ACC112 (cell line): ENCODE data around the gene MKKS.

Source experiments
- H2AFZ ChIP-seq: fragments of 200-600 bp; sonication (generic); one replicate; pipeline ENCODE4 v1.6.0; 2017; ENCODE audit warnings: antibody characterized with exemption, low read length; ENCODE audit not compliant: unreplicated experiment
- H3K27ac ChIP-seq: fragments of 200-600 bp; sonication (generic); 2 replicates; pipeline ENCODE4 v1.5.1; 2014; ENCODE audit warnings: low read depth, mild to moderate bottlenecking, antibody characterized with exemption, low read length, moderate library complexity
- H3K27me3 ChIP-seq: fragments of 200-600 bp; sonication (generic); 2 replicates; pipeline ENCODE4 v1.6.1; 2014; ENCODE audit warnings: mild to moderate bottlenecking, antibody characterized with exemption, low read length, moderate library complexity, mixed read lengths; ENCODE audit not compliant: insufficient read depth
- H3K36me3 ChIP-seq: fragments of 200-600 bp; sonication (generic); 2 replicates; pipeline ENCODE4 v1.6.1; 2016; ENCODE audit warnings: mild to moderate bottlenecking, antibody characterized with exemption, low read length, moderate library complexity, mixed read lengths; ENCODE audit not compliant: insufficient read depth
- H3K4me1 ChIP-seq: fragments of 200-600 bp; sonication (generic); one replicate; pipeline ENCODE4 v1.6.1; 2016; ENCODE audit warnings: low read length, mixed read lengths; ENCODE audit not compliant: insufficient read depth, unreplicated experiment, control insufficient read depth
- H3K4me3 ChIP-seq: fragments of 200-600 bp; sonication (generic); 2 replicates; pipeline ENCODE4 v1.5.1; 2014; ENCODE audit warnings: mild to moderate bottlenecking, low read depth, low read length
- H3K79me2 ChIP-seq: fragments of 200-600 bp; sonication (generic); one replicate; pipeline ENCODE4 v1.6.0; 2016; ENCODE audit warnings: low read length; ENCODE audit not compliant: control insufficient read depth, unreplicated experiment, insufficient read depth

The MKKS gene

DNA sequence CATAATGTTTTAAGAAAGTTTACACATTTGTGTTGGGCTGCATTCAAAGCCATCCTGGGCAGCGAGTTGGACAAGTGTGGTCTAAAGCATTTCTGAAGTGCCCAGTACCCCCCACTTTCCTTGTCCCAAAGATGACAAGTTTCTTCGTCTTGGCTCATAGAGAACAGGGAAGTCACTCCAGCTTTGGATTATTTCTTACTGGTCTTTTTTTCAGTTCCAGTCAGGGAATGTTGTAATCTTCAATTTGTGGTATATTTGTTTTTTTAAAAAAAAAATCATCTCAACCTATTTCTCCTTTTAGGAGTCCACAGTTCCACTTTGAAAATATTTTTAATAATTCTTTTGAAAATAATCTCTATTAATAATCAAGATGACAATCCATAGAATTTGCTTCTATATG, 35.0 kb upstream of the MKKS start:
- Histone ChIP-seq H3K4me3 (no peak overlapping the region), H3K27ac (no peak overlapping the region), H3K27me3 (no peaks in the 10 kb centered on the region), H3K36me3 (no peaks in the 10 kb centered on the region), H2AFZ (no peak overlapping the region), H3K4me1 (peaks cover 32% of the 10 kb centered on the region), H3K79me2 (peaks cover 3% of the 10 kb centered on the region)

DNA sequence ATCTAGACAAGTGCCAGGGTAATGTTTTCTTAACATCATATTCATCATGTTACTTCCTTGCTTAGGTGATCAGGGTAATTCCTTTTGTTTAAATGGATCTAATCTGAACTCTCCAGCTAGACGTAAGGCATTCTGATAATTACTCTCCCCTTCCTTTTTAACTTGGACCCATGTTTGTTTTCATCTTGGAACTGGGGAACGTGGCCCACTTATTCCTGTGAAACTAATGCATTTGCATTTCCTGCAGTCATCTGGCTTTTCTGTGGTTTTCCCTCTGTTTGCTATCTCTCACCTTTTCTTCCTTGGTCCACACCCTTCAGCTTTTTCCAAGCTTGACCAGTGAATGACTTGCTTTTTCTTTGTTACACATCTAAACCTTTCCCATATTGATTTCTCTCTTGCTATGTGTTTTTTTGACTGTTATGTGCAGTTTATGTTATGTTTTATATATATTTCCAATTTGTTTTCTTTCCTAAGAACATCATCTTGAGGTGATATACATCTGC, 34.4 kb upstream of the MKKS start:
- H3K79me2 ChIP-seq: peaks cover 3% of the 10 kb centered on the region
- H2AFZ ChIP-seq: no peak overlapping the region
- no peak overlapping the region for H3K27ac ChIP-seq
- peaks cover 32% of the 10 kb centered on the region for H3K4me1 ChIP-seq
- no peaks in the 10 kb centered on the region for H3K27me3 ChIP-seq
- no peaks in the 10 kb centered on the region for H3K36me3 ChIP-seq
- H3K4me3 ChIP-seq: no peak overlapping the region

DNA sequence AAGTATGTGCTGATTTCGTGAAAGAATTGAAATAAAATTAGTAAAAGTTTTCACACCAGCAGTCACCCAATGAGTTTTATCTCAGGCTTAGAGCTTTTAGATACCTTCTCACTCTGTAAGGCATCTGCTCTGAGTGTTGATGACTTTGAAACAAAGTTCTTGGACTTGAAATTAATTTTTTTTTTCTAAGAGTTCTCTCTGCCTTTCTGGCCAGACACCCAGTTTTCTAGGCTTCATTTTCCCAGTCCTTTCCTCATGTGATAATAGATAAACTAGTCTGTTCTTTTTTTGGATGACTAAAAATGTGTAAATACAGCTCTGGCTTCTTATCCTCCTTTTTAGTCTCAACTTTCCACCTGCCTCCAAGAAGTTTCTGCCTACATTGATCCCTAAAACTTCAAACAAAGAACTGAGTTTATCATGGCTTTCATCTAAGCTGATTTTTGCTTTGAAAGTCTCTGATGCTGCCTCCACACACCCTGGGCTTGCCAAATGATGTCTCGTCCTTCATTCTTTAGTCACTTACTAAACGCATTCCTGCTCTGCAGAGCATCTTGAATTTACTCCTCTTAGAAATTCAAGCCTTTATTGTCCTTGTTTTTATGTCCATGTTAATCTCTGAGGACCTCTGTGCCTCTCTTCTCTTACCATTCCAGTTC, 33.8 kb upstream of the MKKS start:
- Histone ChIP-seq H3K4me1 (peaks cover 32% of the 10 kb centered on the region), H3K4me3 (no peak overlapping the region), H3K36me3 (0 out of 2 replicates have a peak, but pooled peaks cover 5% of the 10 kb centered on the region), H3K27me3 (no peaks in the 10 kb centered on the region), H2AFZ (no peak overlapping the region), H3K79me2 (peaks cover 4% of the 10 kb centered on the region), H3K27ac (no peak overlapping the region)

DNA sequence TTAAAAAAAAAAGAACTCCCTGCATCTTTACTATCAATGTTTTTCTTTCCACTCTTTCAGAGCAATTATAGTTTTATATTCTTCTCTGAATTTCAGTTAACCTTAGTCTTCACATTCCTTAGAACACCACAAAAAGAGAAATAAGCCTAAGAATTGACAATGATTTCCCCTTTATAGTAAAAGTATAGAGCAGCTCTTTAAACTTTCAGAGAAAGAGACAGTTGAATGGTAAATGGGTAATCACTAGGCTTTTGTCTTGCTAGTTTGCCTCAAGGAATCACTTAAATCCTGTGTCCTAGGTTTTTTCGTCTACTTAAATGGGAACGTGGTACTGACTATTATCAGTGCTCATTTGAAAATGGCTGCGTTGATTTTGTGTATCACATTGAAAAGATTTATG, 32.8 kb upstream of the MKKS start:
- Histone ChIP-seq H3K27ac (no peak overlapping the region), H3K36me3 (0 out of 2 replicates have a peak, but pooled peaks cover 8% of the 10 kb centered on the region), H3K79me2 (peaks cover 6% of the 10 kb centered on the region), H3K4me3 (no peak overlapping the region), H3K4me1 (peaks cover 41% of the 10 kb centered on the region), H2AFZ (no peak overlapping the region), H3K27me3 (no peaks in the 10 kb centered on the region)

DNA sequence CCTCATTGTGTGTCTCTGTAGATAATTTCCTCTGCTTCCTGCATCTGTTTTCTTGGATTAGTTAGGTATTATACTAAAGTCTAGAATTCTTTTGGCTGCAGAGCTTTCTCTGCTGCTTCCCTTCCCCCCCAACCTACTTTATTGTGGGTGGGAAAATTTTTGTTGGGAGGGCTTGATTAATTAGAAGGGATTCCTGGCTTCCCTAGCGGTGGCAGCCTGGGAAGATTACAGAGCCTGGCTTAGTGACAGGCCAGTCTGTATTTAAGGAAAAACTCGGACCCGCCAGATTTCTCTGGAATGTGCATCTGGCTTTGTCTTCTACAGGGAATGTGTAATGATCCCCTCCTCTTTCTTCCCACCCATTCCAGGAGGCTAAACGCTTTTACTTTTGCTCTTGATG, 32.3 kb upstream of the MKKS start:
- Histone ChIP-seq H3K27me3 (no peaks in the 10 kb centered on the region), H3K27ac (no peak overlapping the region), H3K4me1 (peaks cover 41% of the 10 kb centered on the region), H2AFZ (no peak overlapping the region), H3K4me3 (no peak overlapping the region), H3K79me2 (peaks cover 6% of the 10 kb centered on the region), H3K36me3 (0 out of 2 replicates have a peak, but pooled peaks cover 8% of the 10 kb centered on the region)

DNA sequence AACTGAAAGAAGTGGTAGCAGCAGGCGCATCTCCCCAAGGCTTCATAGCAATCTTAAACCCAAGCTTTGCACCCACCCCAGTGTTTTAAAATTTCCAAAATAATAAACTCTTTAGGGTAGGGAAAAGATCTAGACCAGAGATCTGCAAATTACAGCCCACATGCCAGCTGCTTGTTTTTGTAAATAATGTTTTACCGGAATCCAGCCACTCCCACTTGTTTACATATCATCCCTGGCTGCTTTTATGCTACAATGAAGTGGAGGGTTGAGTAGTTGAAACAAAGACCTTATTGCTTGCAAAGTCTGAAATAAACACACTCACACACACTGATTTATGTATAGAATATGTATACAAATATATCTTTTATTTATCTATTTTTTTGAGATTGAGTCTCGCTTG, 31.1 kb upstream of the MKKS start:
- Histone ChIP-seq H2AFZ (no peak overlapping the region), H3K4me1 (peaks cover 30% of the 10 kb centered on the region), H3K79me2 (peaks cover 16% of the 10 kb centered on the region), H3K36me3 (0 out of 2 replicates have a peak, but pooled peaks cover 16% of the 10 kb centered on the region), H3K4me3 (no peak overlapping the region), H3K27me3 (no peaks in the 10 kb centered on the region), H3K27ac (no peak overlapping the region)

DNA sequence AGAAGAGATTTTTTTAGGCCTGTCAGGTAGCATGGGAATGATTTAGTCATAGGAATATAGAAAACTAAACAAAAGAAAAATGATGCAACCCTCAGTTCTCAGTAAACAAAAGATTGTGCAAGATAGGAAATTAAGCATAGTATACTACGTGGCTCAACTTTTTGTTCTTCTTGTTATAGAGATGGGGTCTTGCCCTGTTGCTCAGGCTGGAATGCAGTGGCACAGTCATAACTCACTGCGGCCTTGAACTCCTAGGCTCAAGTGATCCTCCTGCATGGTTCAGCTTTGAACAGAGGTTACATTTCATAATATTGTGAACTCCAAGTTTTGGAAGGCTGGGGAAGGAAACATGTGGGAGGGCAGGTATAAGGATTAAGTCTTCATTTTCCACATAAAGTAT, 29.6 kb upstream of the MKKS start:
- no peak overlapping the region for H2AFZ ChIP-seq
- H3K27ac ChIP-seq: peak overlapping the region; percentile 41; the same call in 1 of the 2 replicates
- no peak overlapping the region for H3K4me3 ChIP-seq
- H3K79me2 ChIP-seq: peaks cover 16% of the 10 kb centered on the region
- 0 out of 2 replicates have a peak, but pooled peaks cover 16% of the 10 kb centered on the region for H3K36me3 ChIP-seq
- H3K27me3 ChIP-seq: no peaks in the 10 kb centered on the region
- peaks cover 23% of the 10 kb centered on the region for H3K4me1 ChIP-seq

DNA sequence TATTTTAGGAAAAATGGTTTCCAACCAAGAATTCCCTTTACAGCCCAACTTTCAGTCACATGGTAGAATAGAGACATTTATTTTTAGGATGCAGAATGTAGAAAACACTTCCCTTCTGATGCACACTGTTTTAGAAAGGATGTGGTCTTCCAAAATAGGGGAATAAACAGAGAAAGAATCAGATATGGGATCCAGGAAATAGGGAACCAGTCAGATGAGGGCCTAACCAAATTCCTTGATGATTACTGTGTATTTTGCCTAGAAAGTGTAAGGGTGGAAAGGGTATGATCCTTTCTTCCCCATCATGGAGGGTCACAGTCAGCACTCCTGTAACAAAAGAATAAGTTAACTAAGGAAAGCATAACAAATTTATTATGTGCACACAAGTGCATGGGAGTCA, 28.5 kb upstream of the MKKS start:
- H3K4me1 ChIP-seq: peaks cover 16% of the 10 kb centered on the region
- H3K36me3 ChIP-seq: peaks cover 20% of the 10 kb centered on the region; the same call in 1 of the 2 replicates
- peaks cover 16% of the 10 kb centered on the region for H3K79me2 ChIP-seq
- H2AFZ ChIP-seq: no peak overlapping the region
- no peak overlapping the region for H3K4me3 ChIP-seq
- no peak overlapping the region for H3K27ac ChIP-seq
- no peaks in the 10 kb centered on the region for H3K27me3 ChIP-seq

DNA sequence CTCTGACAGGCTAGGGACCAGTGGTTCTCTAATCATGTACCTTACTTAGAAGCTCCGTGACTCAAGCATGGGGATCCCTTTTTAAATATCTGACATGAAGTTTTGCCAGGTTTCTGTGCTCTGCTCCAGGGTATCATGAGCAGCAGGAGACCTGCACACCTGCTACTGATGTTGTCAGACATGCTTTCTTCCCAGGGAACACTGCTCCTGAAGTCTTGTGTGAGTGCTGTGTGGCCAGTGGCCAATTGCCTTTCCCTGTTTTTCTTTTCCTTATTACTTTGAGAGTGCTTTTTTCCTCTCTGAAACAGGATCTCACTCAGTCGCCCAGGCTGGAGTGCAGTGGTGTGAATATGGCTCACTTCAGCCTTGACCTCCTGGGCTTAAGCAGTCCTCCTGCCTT, 27.5 kb upstream of the MKKS start:
- Histone ChIP-seq H3K79me2 (peaks cover 16% of the 10 kb centered on the region), H3K4me3 (no peak overlapping the region), H3K27ac (no peak overlapping the region), H3K27me3 (no peaks in the 10 kb centered on the region), H2AFZ (no peak overlapping the region), H3K4me1 (peaks cover 8% of the 10 kb centered on the region), H3K36me3 (peaks cover 20% of the 10 kb centered on the region; the same call in 1 of the 2 replicates)

DNA sequence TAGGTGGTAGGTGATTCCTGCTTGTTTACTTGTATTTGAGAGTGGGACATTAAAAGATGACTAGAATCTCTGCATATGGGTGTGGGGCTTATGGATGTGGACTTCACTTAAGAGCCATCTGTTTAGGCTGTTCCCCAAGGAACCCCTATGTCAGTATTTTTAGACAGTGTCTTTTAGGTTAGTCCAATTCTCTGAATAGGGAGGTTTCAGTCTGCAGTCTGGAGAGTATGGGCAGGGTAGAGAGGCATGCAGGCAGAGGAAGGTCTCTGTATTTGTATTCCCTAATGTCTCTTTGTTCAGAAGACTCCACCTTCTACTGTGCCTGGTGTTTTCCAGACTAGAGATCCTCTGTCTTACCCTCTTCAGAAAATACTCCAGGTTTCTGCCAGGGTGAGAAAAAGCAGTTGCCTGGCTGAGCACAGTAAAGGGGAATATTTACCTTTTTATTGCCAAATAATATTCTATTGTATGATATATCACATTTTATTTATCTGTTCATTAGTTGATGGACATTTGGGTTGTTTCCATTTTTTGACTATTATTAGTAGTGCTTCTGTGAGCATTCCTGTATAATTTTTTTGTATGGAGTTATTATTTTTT, 20.2 kb upstream of the MKKS start:
- Histone ChIP-seq H3K4me1 (peaks cover 3% of the 10 kb centered on the region), H2AFZ (no peak overlapping the region), H3K36me3 (peaks cover 3% of the 10 kb centered on the region; the same call in 1 of the 2 replicates), H3K4me3 (no peak overlapping the region), H3K79me2 (peaks cover 8% of the 10 kb centered on the region), H3K27me3 (no peaks in the 10 kb centered on the region), H3K27ac (no peak overlapping the region)

DNA sequence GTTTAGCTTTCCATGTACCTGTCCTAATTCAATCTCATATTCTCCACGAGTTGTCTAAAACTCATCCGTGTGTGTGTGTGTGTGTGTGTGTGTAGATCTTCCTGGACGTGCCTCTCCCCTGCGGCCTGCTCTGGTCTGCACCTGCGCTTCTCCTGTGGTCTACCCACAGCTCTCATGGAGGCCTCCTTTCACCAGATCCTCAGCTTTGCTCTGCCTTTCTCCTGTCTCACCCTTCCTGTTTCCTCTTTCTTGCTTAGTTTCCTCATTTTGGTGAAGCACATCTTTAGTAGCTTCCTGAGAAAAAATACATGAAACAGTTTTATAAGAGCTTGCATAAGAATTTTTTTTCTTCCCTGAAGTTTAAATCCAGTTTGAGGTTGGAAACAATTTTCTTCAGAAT, 19.2 kb upstream of the MKKS start:
- Histone ChIP-seq H3K79me2 (peaks cover 11% of the 10 kb centered on the region), H3K4me3 (no peak overlapping the region), H3K4me1 (peaks cover 4% of the 10 kb centered on the region), H2AFZ (no peak overlapping the region), H3K27ac (no peak overlapping the region), H3K36me3 (peaks cover under 1% of the 10 kb centered on the region; the same call in 1 of the 2 replicates), H3K27me3 (no peaks in the 10 kb centered on the region)
